GM18909 (cell line): ENCODE results near the gene CT45A5.
"Not testable (repeated sequence)": the region's sequence is repeated elsewhere in the genome, so short reads cannot be mapped to it uniquely, and the experiment has no call there.

ENCODE experiments used
- ATAC-seq: cut with Tn5 transposase; IDR thresholded peaks from one replicate; pipeline ENCODE4 v1.9.1; 2021; ENCODE audit warnings: mild to moderate bottlenecking; ENCODE audit not compliant: unreplicated experiment, poor library complexity

CT45A5 gene, protein sequence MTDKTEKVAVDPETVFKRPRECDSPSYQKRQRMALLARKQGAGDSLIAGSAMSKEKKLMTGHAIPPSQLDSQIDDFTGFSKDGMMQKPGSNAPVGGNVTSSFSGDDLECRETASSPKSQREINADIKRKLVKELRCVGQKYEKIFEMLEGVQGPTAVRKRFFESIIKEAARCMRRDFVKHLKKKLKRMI

DNA sequence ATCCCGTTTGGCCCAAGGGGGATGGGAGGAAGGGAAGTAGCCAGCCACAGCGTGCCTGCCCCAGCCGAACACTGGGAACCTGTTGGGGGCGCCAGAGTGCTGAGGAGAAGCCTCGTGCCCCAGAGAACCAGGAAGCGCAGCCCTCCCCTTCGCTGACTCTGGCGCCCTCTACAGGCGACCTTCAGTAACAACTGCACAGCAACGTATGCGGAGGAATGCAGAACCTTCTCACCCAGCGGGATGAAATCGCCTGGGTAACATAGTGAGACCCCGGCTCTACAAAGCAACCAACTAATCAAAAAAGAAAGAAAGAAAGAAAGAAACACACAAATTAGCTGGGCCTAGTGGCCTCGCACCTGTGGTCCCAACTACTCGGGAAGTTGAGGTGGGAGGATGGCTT, at the start of gene CT45A5:
CT45A5 (minus strand) TSS at position 101 of the 400 bp plus-strand sequence. CDS start 3,774 bp downstream, outside the sequence.
- not testable (repeated sequence) for ATAC-seq

DNA sequence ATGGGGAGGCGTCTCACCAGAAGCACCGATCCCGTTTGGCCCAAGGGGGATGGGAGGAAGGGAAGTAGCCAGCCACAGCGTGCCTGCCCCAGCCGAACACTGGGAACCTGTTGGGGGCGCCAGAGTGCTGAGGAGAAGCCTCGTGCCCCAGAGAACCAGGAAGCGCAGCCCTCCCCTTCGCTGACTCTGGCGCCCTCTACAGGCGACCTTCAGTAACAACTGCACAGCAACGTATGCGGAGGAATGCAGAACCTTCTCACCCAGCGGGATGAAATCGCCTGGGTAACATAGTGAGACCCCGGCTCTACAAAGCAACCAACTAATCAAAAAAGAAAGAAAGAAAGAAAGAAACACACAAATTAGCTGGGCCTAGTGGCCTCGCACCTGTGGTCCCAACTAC, 34.6 kb upstream of the CT45A5 start, which contains the start of gene CT45A2:
CT45A2 (minus strand) TSS at position 101 of the 400 bp plus-strand sequence. CDS start 3,747 bp downstream, outside the sequence.
- ATAC-seq = not testable (repeated sequence)

DNA sequence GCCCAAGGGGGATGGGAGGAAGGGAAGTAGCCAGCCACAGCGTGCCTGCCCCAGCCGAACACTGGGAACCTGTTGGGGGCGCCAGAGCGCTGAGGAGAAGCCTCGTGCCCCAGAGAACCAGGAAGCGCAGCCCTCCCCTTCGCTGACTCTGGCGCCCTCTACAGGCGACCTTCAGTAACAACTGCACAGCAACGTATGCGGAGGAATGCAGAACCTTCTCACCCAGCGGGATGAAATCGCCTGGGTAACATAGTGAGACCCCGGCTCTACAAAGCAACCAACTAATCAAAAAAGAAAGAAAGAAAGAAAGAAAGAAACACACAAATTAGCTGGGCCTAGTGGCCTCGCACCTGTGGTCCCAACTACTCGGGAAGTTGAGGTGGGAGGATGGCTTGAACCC, 17.4 kb upstream of the CT45A5 start, which contains the start of gene CT45A6:
CT45A6 (minus strand) TSS at position 101 of the 400 bp plus-strand sequence. CDS start 3,794 bp downstream, outside the sequence.
- not testable (repeated sequence) for ATAC-seq

- not testable (repeated sequence) for ATAC-seq
Observed at GRCh38 chrX:135768091-135768490, 17.2 kb downstream of the CT45A5 start, which contains the start of gene CT45A3. CT45A3 (minus strand) TSS chrX:135768191; CDS start chrX:135764444, 3,747 bp downstream.

GRCh38 chrX:135744739-135745138, 40.6 kb downstream of the CT45A5 start:
- not testable (repeated sequence) for ATAC-seq

- no peak for ATAC-seq
Observed at GRCh38 chrX:135741192-135741715, 44.0 kb downstream of the CT45A5 start.

DNA sequence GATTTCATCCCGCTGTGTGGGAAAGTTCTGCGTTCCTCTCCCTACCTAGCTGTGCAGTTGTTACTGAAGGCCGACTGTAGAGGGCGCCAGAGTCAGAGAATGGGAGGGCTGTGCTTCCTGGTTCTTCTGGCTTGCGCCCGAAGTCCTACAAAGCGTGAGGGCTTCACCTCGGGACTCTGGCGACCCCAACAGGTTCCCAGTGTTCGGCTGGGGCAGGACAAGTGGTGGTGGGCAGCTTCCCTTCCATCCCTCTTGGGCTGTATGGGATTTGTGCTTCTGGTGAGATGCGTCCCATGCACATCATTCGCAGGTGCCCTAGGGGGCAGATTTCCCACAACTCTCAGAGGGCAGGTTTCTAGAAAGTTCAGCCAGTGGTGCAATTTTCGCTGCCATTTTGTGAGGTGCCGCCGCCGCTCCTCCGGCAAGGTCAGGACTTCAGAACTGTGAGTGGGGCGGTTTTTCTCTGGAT, 44.6 kb downstream of the CT45A5 start:
- ATAC-seq = peak; percentile 77

DNA sequence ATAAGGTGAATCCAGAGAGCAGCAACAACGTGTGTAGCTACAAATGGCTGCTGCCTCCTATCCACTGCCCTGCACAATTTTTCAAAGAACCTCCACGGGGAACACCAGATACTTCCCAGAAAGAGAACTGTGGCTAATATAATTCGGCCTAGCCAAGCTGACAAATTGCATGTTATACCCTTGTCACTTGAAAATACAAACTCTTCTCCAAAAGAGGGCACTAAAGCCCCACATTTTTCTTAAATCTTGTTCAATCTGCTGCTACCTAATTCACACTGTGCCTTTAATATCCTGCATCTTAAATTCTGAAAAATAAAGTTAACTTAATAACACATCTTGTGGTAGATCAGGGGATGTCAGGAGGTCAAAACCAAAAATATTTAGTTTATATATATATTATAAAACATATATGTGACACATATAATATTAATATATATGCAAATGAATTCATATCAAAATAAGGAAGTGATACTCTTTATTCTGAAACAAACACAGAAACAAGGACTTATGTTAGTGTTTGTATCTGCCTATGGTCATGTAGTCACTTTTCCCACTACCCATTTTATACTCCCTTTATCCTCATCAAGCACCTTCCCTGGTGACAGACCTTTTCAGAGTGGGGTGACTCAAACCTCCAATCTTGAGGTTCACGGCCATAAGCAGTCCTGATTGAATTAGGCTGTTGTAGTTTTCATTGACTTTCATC, 47.8 kb downstream of the CT45A5 start:
- ATAC-seq = peak; percentile 48

DNA sequence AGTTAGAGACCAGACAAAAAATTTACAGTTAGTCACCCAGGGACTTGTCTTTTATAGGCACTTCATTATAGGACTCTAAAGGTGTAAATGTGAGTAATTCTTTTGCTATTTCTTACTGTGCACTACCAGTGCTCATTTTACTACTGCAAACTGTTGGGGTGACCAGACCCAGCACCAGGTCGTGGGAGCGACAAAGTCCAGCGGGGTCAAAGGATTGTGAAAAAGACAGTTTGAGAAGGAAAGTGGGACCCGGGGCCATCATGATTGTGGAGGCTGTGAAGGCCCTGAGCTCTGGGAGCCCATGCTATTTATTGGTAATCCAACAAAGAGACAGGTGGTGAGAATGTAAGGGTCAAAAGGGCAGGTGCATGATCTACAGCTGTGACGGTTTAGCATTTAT, 50.6 kb downstream of the CT45A5 start:
- not testable (repeated sequence) for ATAC-seq
